Measurements from ENCODE around the gene ZFYVE19. TPM values are rescaled to one million over a fixed set of nuclear protein-coding genes. Genes with fewer than 3 reads are reported as not detected.

ZFYVE19 gene, protein sequence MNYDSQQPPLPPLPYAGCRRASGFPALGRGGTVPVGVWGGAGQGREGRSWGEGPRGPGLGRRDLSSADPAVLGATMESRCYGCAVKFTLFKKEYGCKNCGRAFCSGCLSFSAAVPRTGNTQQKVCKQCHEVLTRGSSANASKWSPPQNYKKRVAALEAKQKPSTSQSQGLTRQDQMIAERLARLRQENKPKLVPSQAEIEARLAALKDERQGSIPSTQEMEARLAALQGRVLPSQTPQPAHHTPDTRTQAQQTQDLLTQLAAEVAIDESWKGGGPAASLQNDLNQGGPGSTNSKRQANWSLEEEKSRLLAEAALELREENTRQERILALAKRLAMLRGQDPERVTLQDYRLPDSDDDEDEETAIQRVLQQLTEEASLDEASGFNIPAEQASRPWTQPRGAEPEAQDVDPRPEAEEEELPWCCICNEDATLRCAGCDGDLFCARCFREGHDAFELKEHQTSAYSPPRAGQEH
- 14.8 to 17.6 TPM (median 17.2 TPM) in 5 replicates for total RNA-seq (2022; extraction: Qiagen RNA extraction)

DNA sequence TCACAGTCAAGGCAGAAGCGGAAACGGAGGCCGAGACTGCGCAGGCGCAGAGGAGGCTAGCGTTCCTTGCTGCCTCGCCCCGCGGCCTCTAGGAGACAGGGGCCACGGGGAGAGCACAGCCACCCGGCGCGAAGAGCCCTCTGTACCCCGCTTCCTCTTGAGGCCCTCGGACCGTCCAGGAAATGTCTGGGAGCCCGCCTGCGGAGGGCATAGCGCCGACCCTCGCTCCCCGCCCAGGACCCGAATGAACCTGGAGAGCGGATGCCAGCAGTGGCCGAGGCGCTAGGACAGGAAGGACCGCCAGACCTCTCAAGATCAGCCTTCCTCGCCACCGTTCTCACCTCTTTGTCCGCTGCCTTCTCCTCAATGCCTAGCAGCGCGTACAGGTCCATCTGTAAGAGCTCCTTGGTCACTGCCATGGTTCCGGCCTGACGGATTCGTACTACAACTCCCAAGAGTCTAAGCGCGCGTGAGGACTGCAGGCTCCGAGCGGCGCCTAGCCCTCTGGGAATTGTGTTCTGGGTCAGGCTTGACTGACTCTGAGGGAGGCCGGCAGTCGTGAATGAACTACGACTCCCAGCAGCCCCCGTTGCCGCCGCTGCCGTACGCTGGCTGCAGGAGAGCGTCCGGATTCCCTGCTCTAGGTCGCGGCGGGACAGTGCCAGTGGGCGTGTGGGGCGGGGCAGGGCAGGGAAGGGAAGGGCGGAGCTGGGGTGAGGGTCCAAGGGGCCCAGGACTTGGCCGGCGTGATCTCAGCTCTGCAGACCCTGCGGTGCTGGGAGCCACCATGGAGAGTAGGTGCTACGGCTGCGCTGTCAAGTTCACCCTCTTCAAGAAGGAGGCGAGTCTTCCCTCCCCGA, at the start of gene ZFYVE19, which contains the start of gene DNAJC17:
Gene ZFYVE19, plus strand, starts transcription at position 62 of the 860 bp plus-strand sequence. Its CDS starts 501 bp downstream, at position 563.
Gene DNAJC17, minus strand, starts transcription at position 446 of the 860 bp plus-strand sequence. Its CDS starts 27 bp downstream, at position 419.

DNA sequence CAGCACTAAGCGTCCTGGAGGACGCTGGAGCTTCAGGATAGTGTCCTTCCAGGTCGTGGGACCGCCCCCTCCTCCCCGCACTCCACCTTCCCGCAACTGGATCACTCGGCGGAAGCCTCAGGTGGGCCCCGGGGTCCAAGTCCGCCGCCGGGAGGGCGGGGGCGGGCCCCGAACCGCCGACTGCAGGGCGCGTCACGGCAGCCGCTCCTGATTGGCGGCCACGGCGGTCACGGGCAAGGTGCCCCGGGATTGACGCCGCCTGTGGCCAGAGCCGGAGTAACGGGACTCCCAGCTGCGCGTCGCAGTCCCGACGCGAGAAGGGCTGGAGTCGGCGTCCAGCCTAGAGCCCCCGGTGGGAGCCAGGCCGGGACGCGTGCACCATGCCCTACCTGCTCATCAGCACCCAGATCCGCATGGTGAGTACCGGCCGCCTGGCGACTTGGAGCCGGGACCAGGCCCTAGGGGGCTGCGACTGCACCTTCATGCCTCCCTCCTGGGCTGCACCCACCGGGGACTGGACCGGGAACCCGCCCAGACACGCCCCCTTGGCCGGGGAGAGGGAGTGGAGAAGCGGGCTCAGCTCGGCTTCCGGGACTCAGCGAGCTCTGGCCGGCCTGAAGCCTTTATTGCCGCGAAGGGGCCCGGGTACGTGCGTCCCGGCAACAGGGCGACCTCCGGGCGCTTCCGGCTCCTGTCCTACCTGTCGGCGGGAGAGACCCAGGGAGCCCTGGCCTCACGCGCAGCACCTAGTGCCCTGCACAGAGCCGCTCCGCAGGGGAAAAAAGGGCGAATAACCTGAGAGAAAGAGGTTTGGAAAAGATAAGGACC, 42.9 kb upstream of the ZFYVE19 start, which contains the start of gene GCHFR:
Gene GCHFR, plus strand, starts transcription at position 268 of the 828 bp plus-strand sequence. Its CDS starts 113 bp downstream, at position 381.

DNA sequence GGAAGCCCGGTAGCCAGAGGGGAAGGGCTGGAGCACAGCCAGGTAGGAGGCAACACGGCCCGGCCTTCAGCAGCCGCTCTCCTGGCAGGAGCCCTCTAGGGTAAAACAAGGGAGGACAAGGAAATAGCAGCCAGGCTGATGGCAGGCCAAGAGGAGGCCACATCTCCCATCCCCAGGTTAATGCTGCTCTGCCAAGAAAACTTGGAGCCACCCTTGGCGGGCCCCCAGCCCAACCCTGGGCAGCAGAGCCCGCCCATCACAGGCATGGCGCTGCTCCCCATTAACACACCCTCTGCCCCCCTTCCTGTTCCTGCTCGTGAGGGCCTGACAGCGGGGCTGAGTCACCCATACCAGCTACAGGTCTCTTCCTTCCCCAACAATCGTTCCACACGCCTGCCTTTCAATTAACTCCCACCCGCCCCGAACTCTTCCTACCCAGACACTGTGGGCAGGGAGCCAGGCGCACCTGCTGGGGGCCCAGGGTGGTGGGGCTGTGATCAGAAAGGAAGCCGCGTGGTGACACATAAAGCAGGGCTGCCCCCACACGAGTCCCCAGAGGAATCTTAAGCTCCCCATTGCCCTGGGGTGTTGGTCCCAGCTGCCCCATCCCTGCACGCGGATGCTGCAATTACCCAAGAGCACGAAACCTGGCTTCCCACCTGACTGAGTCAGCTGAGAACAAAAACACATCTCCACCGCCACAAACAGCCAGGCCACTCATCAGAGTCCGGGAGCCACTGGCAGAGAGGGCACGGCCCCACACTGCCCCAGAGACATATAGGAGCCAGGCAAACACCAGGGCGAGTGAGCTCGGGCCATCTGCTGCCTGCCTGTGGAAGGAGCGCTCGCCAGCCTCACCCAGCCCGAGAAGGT, 37.4 kb upstream of the ZFYVE19 start, which contains the start of gene C15orf62:
Gene C15orf62, plus strand, starts transcription at position 707 of the 873 bp plus-strand sequence. CDS start 516 bp downstream, outside the sequence.

DNA sequence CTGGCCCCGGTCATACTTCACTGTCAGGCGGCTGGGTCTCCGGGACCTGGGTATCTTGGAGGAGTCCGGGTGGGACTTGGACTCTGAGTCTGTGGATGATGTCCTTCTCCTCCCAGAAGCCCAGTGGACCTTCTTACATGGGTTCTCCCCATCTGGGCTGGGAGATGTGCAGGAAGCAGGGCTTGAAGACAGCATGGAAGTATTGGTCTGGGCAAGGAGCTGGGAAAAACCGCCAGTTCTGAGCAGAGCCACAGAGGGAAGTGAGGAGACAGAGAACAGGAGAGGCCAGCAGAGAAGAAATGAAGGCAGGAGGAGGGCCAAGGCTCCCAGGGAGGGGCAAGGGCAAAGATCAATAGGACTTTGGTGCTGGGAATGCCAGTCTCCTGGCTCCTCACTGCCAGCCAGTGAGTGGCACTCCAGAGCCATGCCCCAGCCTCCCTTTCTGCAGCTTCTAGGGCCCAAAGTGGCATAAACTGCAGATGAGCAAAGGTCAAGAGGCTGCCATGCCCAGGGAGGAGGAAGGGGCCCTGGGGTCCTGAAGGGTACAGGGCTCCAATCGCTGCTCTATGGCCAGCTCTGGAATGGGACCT, 21.7 kb downstream of the ZFYVE19 start, which contains the start of gene PPP1R14D:
Gene PPP1R14D, minus strand, starts transcription at position 262 of the 590 bp plus-strand sequence. Its CDS starts 67 bp downstream, at position 195.

DNA sequence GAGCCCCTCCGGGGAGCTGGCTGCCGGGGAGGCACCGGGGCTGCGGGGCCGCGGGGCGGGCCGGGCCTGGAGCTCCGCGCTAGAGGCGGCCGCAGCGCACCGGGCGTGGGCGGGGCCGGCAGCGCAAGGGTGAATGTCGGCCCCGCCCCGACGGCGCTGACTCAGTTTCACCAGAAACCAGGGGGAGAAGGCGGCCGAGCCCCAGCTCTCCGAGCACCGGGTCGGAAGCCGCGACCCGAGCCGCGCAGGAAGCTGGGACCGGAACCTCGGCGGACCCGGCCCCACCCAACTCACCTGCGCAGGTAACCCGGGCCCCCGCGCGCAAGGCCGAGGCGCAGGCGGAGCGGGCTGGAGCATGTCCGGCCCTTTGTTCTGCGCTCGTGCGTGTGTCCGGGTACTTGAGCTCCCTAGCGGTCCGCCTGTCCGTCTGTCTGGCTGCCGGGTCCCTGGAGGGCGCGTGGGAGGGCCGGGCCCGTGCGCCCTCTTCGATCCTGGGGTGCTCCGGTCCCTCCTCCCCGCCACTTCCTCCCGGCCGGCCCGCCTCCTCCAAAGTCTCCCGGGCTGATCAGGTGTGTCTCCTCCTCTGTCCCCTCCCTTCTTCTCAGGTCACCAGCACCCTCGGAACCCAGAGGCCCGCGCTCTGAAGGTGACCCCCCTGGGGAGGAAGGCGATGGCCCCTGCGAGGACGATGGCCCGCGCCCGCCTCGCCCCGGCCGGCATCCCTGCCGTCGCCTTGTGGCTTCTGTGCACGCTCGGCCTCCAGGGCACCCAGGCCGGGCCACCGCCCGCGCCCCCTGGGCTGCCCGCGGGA, 37.2 kb downstream of the ZFYVE19 start, which contains the start of gene SPINT1:
Gene SPINT1, plus strand, starts transcription at position 164 of the 811 bp plus-strand sequence. Its CDS starts 507 bp downstream, at position 671.

Other genes starting within 250 kb of the ZFYVE19 start
- gene CCDC32, start 242.0 kb upstream of the ZFYVE19 start, total RNA-seq (2022; extraction: Qiagen RNA extraction), result 13.0 to 21.9 TPM (median 14.0 TPM) in 5 replicates
- 12.1 to 15.4 TPM (median 14.7 TPM) in 5 replicates for gene RPUSD2, start 237.8 kb upstream of the ZFYVE19 start, total RNA-seq (2022; extraction: Qiagen RNA extraction)
- 5.0 to 9.8 TPM (median 6.4 TPM) in 5 replicates for gene KNL1, start 212.8 kb upstream of the ZFYVE19 start, total RNA-seq (2022; extraction: Qiagen RNA extraction)
- 17.6 to 20.1 TPM (median 18.0 TPM) in 5 replicates for gene RAD51, start 111.9 kb upstream of the ZFYVE19 start, total RNA-seq (2022; extraction: Qiagen RNA extraction)
- 21.4 to 26.1 TPM (median 22.6 TPM) in 5 replicates for gene RMDN3, start 51.8 kb upstream of the ZFYVE19 start, total RNA-seq (2022; extraction: Qiagen RNA extraction)
- gene GCHFR, start 43.0 kb upstream of the ZFYVE19 start, total RNA-seq (2022; extraction: Qiagen RNA extraction), result 6.3 to 8.6 TPM (median 7.9 TPM) in 5 replicates
- gene C15orf62, start 37.1 kb upstream of the ZFYVE19 start, total RNA-seq (2022; extraction: Qiagen RNA extraction), result 0.06 to 0.13 TPM (median 0.10 TPM) in 3 of 5 replicates, not detected in the others
- 21.2 to 25.9 TPM (median 24.3 TPM) in 5 replicates for gene DNAJC17, start 384 bp downstream of the ZFYVE19 start, total RNA-seq (2022; extraction: Qiagen RNA extraction)
- gene PPP1R14D, start 21.6 kb downstream of the ZFYVE19 start, total RNA-seq (2022; extraction: Qiagen RNA extraction), result 0.17 to 0.32 TPM in 2 of 5 replicates, not detected in the others
- gene SPINT1, start 37.0 kb downstream of the ZFYVE19 start, total RNA-seq (2022; extraction: Qiagen RNA extraction), result 0.62 to 0.90 TPM (median 0.81 TPM) in 5 replicates
- 3.7 to 4.8 TPM (median 4.6 TPM) in 5 replicates for gene RHOV, start 67.1 kb downstream of the ZFYVE19 start, total RNA-seq (2022; extraction: Qiagen RNA extraction)
- 20.7 to 24.0 TPM (median 22.8 TPM) in 5 replicates for gene VPS18, start 87.4 kb downstream of the ZFYVE19 start, total RNA-seq (2022; extraction: Qiagen RNA extraction)
- gene DLL4, start 122.3 kb downstream of the ZFYVE19 start, total RNA-seq (2022; extraction: Qiagen RNA extraction), result 1.8 to 2.4 TPM (median 2.1 TPM) in 5 replicates
- 5.9 to 14.3 TPM (median 8.6 TPM) in 5 replicates for gene CHAC1, start 146.4 kb downstream of the ZFYVE19 start, total RNA-seq (2022; extraction: Qiagen RNA extraction)